Activated T-helper 17 cell treated with anti-CD3 and anti-CD28 coated beads, Interleukin-2, amount 50 U/mL, for 72 hours (primary cell): Measurements from ENCODE around the gene HSD17B2. TPM values are rescaled to one million over a fixed set of nuclear protein-coding genes. Genes with fewer than 3 reads are reported as not detected.

Source experiments
- ATAC-seq: fragments of 150-1000 bp; cut with Tn5 transposase; replicated peaks from 2 replicates; pipeline ENCODE4 v1.10.0; 2021; ENCODE audit warnings: mild to moderate bottlenecking, moderate library complexity
- H3K27ac Mint-ChIP-seq: one replicate; pipeline ENCODE4 v1.8.0; 2022; ENCODE audit warnings: mixed read lengths
- H3K27me3 Mint-ChIP-seq: one replicate; pipeline ENCODE4 v1.8.0; 2022; ENCODE audit warnings: mixed read lengths
- H3K36me3 Mint-ChIP-seq: one replicate; pipeline ENCODE4 v1.8.0; 2022; ENCODE audit warnings: low read depth, mild to moderate bottlenecking, mixed read lengths
- H3K4me1 Mint-ChIP-seq: one replicate; pipeline ENCODE4 v1.8.0; 2022; ENCODE audit warnings: mixed read lengths
- H3K4me3 Mint-ChIP-seq: one replicate; pipeline ENCODE4 v1.8.0; 2022; ENCODE audit warnings: mild to moderate bottlenecking, mixed read lengths
- H3K9me3 Mint-ChIP-seq: one replicate; pipeline ENCODE4 v1.8.0; 2022; ENCODE audit warnings: mixed read lengths
- total RNA-seq, 2 donors: library from RNA; stranded (reverse); gene quantifications; one replicate each; pipeline ENCODE4 v1.2.3, GENCODE V29; 2022

Gene HSD17B2
- total RNA-seq, 2 donors from 2014 or later, result not detected

- H3K36me3 Mint-ChIP-seq, result no peaks in the 10 kb centered on the region
- H3K4me3 Mint-ChIP-seq, result no peak overlapping the region
- peaks cover 47% of the 10 kb centered on the region for H3K27me3 Mint-ChIP-seq
- H3K4me1 Mint-ChIP-seq, result no peaks in the 10 kb centered on the region
- no peak for ATAC-seq
- no peaks in the 10 kb centered on the region for H3K9me3 Mint-ChIP-seq
- no peak overlapping the region for H3K27ac Mint-ChIP-seq
Measured at GRCh38 chr16:82067042-82067803, 32.2 kb downstream of the HSD17B2 start.

- Mint-ChIP-seq H3K4me1 (no peaks in the 10 kb centered on the region), H3K36me3 (no peaks in the 10 kb centered on the region), H3K27ac (no peak overlapping the region), H3K27me3 (peaks cover 41% of the 10 kb centered on the region), H3K4me3 (no peak overlapping the region), H3K9me3 (no peaks in the 10 kb centered on the region)
- ATAC-seq, result no peak
Measured at GRCh38 chr16:82067804-82068325, 32.8 kb downstream of the HSD17B2 start.

- H3K36me3 Mint-ChIP-seq, result no peaks in the 10 kb centered on the region
- no peak for ATAC-seq
- no peaks in the 10 kb centered on the region for H3K4me1 Mint-ChIP-seq
- H3K4me3 Mint-ChIP-seq, result no peak overlapping the region
- H3K9me3 Mint-ChIP-seq, result no peaks in the 10 kb centered on the region
- no peak overlapping the region for H3K27ac Mint-ChIP-seq
- peaks cover 45% of the 10 kb centered on the region for H3K27me3 Mint-ChIP-seq
Measured at GRCh38 chr16:82070656-82071369, 35.8 kb downstream of the HSD17B2 start.

DNA sequence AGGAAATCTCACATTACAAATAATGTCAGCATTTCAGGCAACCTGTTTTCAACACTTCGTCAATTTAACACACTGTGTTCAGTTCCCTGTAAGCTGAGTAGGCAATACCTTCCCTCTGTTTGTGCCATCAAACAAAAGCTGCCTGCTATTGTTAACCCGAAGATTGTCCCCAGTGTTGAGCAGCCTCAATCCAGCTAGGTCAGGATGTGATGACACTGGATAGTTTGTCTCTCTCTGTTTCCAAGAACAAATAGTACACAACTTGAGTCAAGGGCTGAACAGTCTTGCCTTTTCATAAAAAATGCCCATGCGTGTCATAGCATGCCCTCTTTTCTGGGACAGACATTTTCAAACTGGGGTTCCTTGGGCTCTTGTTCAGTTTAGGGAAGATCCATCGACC lies 36.4 kb downstream of the HSD17B2 start:
- Mint-ChIP-seq H3K4me1 (no peaks in the 10 kb centered on the region), H3K27me3 (peaks cover 45% of the 10 kb centered on the region), H3K27ac (no peak overlapping the region), H3K9me3 (no peaks in the 10 kb centered on the region), H3K36me3 (no peaks in the 10 kb centered on the region), H3K4me3 (no peak overlapping the region)
- no peak for ATAC-seq

- no peak overlapping the region for H3K27ac Mint-ChIP-seq
- H3K4me3 Mint-ChIP-seq, result no peak overlapping the region
- H3K27me3 Mint-ChIP-seq, result peaks cover 46% of the 10 kb centered on the region
- no peaks in the 10 kb centered on the region for H3K4me1 Mint-ChIP-seq
- no peaks in the 10 kb centered on the region for H3K9me3 Mint-ChIP-seq
- no peaks in the 10 kb centered on the region for H3K36me3 Mint-ChIP-seq
- ATAC-seq, result no peak
Measured at GRCh38 chr16:82072313-82072712, 37.3 kb downstream of the HSD17B2 start.

DNA sequence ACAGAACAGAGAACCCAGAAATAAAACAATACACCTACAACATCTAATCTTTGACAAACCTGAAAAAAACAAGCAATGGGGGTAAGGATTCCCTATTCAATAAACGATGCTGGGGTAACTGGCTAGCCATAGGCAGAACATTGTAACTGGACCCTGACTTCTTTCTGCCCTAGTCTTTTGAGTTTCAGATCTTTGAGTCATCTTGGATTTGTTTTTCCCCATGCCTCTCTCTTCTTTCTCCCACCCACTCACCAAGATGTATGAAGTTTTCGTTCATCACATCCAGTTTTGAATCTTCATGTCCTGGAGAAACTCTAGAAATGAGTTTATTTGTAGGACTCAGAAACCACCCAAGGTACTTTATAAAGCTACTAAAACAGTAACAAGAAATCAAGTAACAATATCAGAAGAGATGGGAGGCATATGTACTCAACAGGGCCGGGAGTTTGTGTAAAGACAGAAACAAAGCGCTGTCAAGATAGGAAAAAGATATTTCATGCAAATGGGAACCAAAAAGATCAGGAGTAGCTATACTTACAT lies 39.0 kb downstream of the HSD17B2 start:
- H3K27me3 Mint-ChIP-seq, result peaks cover 45% of the 10 kb centered on the region
- H3K27ac Mint-ChIP-seq, result no peak overlapping the region
- ATAC-seq, result peak; percentile 86
- H3K4me1 Mint-ChIP-seq, result no peaks in the 10 kb centered on the region
- H3K36me3 Mint-ChIP-seq, result no peaks in the 10 kb centered on the region
- no peaks in the 10 kb centered on the region for H3K9me3 Mint-ChIP-seq
- no peak overlapping the region for H3K4me3 Mint-ChIP-seq

DNA sequence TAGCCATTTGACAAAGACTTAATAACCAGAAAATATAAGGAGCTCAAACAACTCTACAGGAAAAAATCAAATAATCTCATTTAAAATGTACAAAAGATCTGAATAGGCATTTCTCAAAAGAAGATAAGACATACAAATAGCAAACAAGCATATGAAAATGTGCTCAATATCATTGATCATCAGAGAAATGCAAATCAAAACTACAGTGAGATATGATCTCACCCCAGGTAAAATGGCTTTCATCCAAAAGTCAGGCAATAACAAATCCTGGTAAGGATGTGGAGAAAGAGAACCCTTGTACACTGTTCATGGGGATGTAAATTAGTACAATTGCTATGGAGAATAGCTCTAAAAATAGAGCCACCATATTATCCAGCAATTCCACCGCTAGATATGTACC lies 43.1 kb downstream of the HSD17B2 start:
- no peak overlapping the region for H3K4me3 Mint-ChIP-seq
- no peaks in the 10 kb centered on the region for H3K4me1 Mint-ChIP-seq
- no peaks in the 10 kb centered on the region for H3K36me3 Mint-ChIP-seq
- H3K27ac Mint-ChIP-seq, result no peak overlapping the region
- no peaks in the 10 kb centered on the region for H3K9me3 Mint-ChIP-seq
- H3K27me3 Mint-ChIP-seq, result peaks cover 38% of the 10 kb centered on the region
- ATAC-seq, result no peak

GRCh38 chr16:82079892-82080291 lies 44.8 kb downstream of the HSD17B2 start:
- Mint-ChIP-seq H3K4me3 (no peak overlapping the region), H3K27ac (no peak overlapping the region), H3K27me3 (peaks cover 37% of the 10 kb centered on the region), H3K4me1 (no peaks in the 10 kb centered on the region), H3K36me3 (no peaks in the 10 kb centered on the region), H3K9me3 (no peaks in the 10 kb centered on the region)
- ATAC-seq, result no peak

- no peaks in the 10 kb centered on the region for H3K4me1 Mint-ChIP-seq
- peaks cover 36% of the 10 kb centered on the region for H3K27me3 Mint-ChIP-seq
Measured at GRCh38 chr16:82081264-82081663, 46.2 kb downstream of the HSD17B2 start.

GRCh38 chr16:82082097-82082496 lies 47.0 kb downstream of the HSD17B2 start:
- Mint-ChIP-seq H3K4me1 (no peaks in the 10 kb centered on the region), H3K27me3 (peaks cover 34% of the 10 kb centered on the region), H3K27ac (no peak overlapping the region), H3K4me3 (no peak overlapping the region), H3K36me3 (no peaks in the 10 kb centered on the region), H3K9me3 (no peaks in the 10 kb centered on the region)
- ATAC-seq, result no peak

More at GRCh38 chr16:82081264-82081663, 46.2 kb downstream of the HSD17B2 start:
- Mint-ChIP-seq H3K9me3 (no peaks in the 10 kb centered on the region), H3K36me3 (no peaks in the 10 kb centered on the region), H3K4me3 (no peak overlapping the region), H3K27ac (no peak overlapping the region)
- no peak for ATAC-seq

DNA sequence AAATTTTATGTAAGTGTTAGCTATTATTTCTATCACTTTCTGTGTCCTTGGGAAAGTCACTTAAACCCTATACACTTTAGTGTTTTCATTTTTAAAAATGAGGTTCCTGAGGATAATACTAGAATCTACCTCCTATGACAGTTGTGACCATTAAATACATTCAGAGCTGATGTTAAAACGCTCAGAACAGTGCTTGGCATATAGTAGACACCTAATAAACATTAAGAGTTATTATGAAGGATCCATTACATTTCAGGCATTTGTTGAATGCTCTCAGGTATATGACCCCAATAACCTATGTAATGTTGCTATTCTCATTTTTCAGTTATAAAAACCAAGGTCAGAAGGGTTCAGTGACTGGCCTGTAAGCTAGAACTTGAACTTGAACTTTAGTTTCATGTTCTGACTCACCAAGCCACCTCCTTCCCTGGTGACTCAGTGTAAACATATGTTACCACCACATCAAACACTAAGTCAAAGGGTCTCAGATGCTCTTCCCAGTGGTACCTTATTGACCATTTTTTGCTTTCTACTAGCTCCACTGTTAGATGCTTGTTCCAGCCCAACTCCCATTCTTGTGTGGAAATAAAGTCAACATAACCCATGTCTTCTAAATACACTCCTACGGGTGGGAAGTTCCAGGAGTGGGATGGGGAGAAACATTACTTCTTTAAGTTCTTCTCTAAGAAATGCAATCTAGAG lies 47.6 kb downstream of the HSD17B2 start:
- Mint-ChIP-seq H3K4me1 (no peaks in the 10 kb centered on the region), H3K36me3 (no peaks in the 10 kb centered on the region), H3K27me3 (peaks cover 28% of the 10 kb centered on the region), H3K27ac (no peak overlapping the region), H3K4me3 (no peak overlapping the region), H3K9me3 (no peaks in the 10 kb centered on the region)
- peak; percentile 99 for ATAC-seq

DNA sequence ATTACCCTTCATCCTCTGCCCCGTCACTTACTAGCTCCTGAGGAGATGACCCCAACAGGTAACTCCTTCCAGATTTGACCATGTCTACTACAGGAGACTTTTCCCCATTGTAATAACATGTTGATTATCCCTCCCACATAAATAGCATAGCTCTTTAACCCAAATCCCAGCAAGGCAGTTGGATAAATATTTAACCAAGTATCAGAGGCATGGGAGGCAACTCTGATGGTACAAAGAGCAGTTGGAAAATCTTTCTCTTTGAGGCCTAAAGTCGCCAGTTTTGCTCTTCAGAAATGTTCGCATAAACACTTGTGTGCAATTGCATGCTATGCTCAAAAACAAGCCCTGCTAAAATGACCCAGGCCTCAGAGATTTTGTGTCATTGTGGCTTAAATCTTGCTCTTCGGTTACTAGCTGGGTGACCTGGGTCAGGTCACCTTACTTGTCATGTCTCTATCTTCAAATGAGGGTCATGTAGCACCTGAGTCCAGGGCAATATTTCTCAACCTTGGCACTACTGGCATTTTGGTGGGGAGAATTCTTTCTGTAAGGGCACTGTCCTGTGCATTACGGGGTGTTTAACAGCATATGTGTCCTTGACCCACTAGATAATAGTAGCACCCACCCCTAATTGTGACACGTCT lies 48.8 kb downstream of the HSD17B2 start:
- H3K27ac Mint-ChIP-seq, result no peak overlapping the region
- H3K9me3 Mint-ChIP-seq, result no peaks in the 10 kb centered on the region
- ATAC-seq, result no peak
- no peaks in the 10 kb centered on the region for H3K36me3 Mint-ChIP-seq
- H3K4me1 Mint-ChIP-seq, result no peaks in the 10 kb centered on the region
- no peak overlapping the region for H3K4me3 Mint-ChIP-seq
- H3K27me3 Mint-ChIP-seq, result peaks cover 22% of the 10 kb centered on the region

DNA sequence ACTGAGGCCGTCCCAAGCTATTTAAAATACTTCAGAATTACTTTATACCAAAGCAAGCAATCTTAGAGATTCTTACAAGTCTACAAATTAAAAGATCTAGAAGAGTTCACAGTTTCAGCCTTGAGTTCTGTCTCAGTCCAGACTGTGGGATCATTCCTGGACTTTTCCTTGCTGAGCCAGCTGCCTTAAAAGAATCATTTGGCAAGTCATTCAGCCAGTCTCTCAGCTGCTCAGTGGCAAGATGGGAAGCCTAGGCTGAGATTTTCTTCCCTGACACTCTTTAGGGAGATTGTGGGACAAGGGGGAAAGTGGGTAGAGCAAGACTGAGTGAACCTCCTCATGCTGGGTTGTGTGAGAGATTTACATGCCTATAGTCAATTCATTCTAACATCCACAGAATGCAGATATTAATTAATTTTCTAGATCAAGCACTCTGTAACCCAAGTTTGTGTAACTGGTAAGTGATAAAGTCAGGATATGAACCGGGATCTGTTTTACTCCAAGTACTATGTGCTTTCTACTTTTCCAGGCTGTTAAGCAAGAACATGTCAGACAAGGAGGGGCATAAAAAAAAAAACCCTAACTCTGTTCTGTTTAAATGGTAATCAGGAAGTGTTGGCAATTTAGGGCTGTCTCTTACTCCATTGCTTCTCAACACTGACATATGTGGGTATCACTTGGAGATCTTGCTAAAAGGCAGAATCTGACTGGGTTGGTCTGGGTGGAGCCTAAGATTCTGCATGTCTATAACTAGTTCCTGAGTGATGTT lies 50.1 kb downstream of the HSD17B2 start:
- H3K4me1 Mint-ChIP-seq, result no peaks in the 10 kb centered on the region
- ATAC-seq, result no peak
- H3K36me3 Mint-ChIP-seq, result no peaks in the 10 kb centered on the region
- no peak overlapping the region for H3K4me3 Mint-ChIP-seq
- H3K27me3 Mint-ChIP-seq, result peaks cover 15% of the 10 kb centered on the region
- no peaks in the 10 kb centered on the region for H3K9me3 Mint-ChIP-seq
- H3K27ac Mint-ChIP-seq, result no peak overlapping the region
